VCaP (cell line): ENCODE data around the gene CCDC14.
"Not testable (repeated sequence)": the region's sequence is repeated elsewhere in the genome, so short reads cannot be mapped to it uniquely, and the experiment has no call there.

Source experiments
- H3K27ac ChIP-seq: fragments of 450-650 bp; 2 replicates; pipeline ENCODE4 v1.5.1; 2017
- TF ChIP-seq, protein P1 (sequence below): fragments of 450-650 bp; conservative IDR thresholded peaks from 2 replicates; pipeline ENCODE4 v1.5.1; 2017; ENCODE audit warnings: mild to moderate bottlenecking, moderate library complexity

The CCDC14 gene

DNA sequence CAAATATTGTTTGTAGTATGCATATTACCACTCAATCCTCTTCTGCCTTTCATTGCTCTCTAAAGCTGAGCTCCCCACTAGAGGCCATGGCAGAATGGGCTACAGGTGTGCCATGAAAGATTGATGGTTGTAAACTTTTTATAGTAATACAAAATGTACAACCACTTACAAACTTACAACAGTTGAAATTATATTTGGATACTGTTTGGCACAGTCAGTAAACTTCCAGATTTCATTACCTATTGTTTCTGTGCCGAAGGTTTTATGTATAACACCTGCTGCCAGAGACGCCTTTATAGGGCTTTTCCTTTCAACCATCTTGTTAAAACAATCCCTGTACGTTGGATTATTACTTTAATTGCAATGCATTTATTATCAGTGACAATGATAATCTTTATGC is 23.9 kb upstream of the CCDC14 start:
- TF ChIP-seq, protein P1, sequence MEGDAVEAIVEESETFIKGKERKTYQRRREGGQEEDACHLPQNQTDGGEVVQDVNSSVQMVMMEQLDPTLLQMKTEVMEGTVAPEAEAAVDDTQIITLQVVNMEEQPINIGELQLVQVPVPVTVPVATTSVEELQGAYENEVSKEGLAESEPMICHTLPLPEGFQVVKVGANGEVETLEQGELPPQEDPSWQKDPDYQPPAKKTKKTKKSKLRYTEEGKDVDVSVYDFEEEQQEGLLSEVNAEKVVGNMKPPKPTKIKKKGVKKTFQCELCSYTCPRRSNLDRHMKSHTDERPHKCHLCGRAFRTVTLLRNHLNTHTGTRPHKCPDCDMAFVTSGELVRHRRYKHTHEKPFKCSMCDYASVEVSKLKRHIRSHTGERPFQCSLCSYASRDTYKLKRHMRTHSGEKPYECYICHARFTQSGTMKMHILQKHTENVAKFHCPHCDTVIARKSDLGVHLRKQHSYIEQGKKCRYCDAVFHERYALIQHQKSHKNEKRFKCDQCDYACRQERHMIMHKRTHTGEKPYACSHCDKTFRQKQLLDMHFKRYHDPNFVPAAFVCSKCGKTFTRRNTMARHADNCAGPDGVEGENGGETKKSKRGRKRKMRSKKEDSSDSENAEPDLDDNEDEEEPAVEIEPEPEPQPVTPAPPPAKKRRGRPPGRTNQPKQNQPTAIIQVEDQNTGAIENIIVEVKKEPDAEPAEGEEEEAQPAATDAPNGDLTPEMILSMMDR, result no peak
- peak overlapping the region; percentile 20; the same call in 1 of the 2 replicates for H3K27ac ChIP-seq

DNA sequence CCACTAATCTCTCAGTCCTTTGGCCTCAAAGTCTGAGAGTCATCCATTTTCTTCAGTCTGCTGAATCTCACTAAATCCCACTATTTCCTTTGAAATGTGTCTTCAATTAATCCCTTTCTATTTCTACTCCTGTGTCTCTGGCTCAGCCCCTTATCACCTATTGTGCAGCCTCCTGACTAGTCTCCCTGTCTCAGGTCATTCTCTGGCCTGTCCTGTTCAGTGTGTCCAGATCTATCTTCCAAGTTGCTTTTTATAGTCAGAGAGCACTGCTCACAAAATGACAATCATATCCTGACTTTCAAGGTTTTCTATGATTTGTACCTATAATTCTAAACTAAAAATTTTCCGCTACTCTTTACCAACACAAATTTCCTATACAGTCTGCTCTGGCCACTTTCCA is 23.3 kb upstream of the CCDC14 start:
- TF ChIP-seq, protein P1, result no peak
- H3K27ac ChIP-seq, result peak overlapping the region; percentile 20; the same call in 1 of the 2 replicates

DNA sequence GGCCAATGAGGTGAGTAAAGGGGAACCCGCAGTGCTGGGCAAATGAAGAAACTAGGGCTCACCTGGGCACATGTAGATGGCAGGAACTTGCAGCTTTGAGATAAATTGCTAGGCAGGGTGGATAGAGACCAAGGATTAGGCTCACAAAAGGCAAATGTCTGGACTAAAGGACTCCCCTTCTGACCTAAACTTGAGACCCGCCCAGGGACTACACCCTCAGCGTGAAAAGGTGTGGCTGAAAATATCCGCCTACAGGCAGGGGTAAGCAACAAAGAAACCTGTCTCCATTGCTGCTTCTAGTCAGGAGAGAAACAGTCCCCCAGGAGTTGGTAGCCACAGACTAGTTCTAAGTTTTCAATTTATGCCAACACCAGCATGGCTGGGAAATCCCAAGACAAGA is 20.3 kb upstream of the CCDC14 start:
- not testable (repeated sequence) for H3K27ac ChIP-seq

DNA sequence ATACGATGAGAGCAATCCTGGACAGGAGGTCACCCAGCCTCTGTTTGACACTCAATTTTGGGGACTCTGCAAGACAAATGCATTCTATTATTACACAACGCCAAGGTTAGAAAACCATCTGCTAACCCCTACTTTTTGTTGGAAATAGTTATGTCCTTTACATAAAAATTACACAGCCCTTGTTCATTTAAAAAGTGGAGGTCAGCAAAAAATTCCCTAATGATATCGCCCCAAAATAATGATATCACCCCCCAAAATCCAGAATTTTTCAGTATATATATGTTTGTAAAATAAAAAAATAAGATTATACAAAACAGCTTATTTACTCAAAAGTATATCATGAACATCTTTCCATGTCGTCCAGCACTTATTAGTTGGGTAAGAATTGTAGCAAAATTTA is 19.5 kb upstream of the CCDC14 start:
- H3K27ac ChIP-seq, result no peak overlapping the region
- TF ChIP-seq, protein P1, result no peak

DNA sequence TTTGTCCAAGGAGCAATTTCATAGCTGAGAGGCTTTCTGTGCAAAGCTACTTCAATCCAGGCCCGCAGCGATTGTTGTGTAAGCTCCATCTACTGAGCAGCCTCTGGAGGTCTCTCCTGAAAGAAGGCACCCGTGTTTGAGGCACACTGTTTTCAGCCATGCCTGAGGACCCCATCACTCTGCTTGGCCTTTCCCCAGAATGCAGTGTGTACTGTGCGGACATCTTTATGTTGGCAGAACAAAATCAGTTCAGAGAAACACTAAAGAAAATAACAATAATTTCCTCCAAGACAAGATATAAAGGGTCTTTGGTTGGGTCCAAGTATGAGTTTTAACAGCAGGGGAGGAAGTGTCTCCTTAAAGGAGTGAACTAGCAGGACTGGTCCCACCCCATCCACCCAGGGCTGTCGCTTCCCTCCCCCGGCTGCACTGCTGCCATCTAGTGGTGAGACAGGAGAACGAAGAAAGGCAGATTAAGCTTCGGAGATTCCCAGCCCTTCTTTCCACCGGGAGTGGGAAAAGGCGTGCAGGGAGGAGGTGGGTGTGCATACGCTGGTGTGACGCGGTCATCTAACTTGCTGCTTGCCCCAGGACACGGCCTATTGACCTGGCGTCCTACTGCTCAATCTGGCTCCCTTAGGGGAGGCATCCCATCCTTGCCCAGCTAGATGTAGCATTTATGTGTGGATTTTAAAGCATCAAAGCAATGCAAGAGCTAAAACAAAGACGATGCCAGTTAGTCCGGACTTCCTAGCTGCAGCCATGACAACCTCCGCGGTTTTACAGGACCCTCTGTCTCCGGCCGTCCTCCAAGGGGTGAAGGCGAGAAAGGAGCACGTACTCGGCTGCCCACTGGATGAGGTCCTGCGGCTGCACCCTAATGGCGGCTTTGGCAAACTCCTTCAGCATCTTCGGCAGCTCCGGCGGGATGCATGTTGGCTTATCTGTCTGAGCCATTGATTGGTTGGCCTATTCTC is 18.8 kb upstream of the CCDC14 start:
- TF ChIP-seq, protein P1, result peak; percentile 86
- H3K27ac ChIP-seq, result 0 out of 2 replicates have a peak overlapping the region, but pooled peaks have one; percentile 18

DNA sequence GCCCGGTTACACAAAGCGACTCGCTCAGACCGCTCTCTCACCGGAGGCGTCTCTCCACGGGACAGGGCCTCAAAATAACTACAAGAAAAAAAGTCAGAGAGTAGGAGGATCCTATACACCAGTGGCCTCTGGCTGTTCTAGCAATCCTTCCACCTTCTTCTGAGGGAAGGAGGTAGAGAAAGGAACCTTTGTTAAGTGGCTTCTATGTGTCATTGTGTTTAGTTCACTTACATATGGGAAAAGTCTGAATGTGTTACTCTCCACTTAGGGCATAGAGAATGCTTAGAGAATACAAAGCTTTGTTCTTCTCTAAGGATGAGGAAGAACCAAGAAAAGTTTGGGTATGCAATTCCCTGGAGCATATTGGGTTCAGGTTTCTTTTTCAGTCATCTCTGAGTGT is 15.9 kb upstream of the CCDC14 start:
- H3K27ac ChIP-seq, result not testable (repeated sequence)

DNA sequence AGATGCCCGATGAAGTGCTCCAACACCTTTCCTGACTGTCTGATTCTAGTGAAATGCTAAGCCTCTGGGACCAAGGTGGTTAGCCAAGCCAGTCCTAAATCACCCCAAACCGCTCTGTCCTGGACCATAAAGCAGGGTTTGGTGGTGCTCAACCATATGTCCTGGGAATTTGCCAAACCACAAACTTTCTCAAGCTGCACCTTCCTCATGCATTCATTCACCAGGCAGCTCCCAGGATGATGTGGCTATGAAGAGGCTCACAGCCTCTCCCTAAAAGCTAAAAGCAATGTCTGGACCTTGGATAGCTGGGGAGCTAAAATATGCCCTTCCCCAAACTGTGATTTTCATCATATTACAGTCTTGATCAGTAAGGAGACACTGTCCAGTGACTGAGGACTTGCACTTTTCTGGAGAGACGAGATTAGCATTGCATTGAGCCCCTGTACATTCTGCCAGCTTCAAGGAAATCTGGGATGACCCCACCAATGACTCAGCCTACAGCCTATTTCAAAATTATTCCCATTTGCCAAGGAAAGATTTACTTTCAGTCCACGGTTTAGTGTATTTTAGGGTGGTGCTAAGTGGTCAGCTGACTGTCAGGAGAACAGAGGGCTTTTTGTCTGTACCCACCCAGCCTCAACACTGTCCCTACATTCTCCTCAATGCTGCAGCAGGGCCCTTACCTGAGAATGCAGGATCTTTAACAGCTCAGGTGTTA is 15.3 kb upstream of the CCDC14 start:
- not testable (repeated sequence) for H3K27ac ChIP-seq

DNA sequence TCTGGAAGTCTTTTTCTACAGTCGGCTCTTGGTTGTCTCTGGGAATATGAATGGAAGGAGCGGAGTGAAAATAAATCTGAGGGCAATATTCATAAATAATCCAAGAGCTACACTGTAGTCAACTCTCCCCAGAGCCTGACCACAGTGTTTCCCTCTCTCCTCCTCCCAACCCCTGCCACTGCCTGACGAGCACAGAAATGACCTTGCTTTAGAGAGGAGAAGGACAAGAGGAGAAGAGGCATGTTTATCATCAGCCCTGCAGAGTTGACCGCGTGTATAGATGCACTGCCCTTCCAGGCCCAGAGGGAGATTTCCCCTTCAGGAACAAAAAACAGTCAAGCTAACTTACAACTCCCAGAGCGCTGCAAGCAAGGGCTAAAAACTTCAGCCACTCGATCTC is 14.0 kb upstream of the CCDC14 start:
- H3K27ac ChIP-seq, result not testable (repeated sequence)

DNA sequence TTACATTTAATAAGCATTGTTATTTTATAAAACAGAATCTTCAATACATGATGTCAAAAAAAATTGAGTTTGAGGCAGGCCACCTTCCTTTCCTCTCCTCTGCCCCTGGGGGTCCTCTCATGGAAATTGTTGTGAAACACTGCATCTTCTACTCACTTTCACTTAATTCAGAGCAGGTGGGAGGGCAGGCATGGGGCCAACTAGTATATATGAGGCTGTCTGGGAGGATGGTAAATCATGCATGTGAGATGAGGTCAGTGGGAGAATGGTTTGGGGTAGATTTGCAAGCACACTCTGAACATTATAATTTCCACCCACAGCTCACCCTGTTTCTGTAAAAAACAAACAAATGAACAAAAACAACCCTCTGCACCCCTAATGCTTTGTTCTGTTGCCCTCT is 10.4 kb upstream of the CCDC14 start:
- no peak overlapping the region for H3K27ac ChIP-seq
- TF ChIP-seq, protein P1, result no peak

DNA sequence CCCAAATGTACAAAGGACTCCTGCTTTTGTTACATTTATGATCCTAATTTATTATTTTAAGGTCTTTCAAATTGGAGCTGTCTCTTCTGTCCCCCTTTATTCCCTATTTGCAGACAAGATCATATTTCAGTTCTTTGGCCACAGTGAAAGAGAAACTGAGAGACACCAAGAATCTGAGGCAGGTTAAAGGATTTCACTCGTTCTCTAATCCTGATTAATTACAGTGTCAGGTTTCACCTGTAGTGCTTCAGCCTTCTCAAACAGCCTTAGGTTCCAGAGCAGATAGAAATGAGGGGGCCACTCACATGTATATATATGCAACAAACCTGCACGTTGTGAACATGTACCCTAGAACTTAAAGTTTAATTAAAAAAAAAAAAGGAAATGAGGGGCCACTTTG is 6.2 kb upstream of the CCDC14 start:
- H3K27ac ChIP-seq, result not testable (repeated sequence)

DNA sequence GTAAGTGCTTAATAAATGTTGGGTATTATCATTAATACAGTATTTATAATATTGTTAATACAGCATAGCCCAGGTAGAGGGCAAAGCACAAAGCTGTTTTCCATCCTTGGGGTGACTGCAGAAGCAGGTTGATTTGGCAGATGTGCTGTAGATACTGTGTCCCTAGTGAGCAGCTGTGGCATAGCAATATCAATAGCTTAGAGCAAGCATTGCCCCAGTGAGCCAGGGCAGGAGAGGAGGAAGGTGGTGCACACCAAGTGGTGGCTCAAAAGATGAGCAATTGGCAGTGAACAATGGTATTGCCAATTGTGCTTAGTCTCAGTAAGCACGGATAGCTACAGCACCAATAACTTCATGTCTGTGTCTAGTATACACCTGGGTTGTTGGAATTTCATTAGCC is 5.8 kb upstream of the CCDC14 start:
- H3K27ac ChIP-seq, result not testable (repeated sequence)

DNA sequence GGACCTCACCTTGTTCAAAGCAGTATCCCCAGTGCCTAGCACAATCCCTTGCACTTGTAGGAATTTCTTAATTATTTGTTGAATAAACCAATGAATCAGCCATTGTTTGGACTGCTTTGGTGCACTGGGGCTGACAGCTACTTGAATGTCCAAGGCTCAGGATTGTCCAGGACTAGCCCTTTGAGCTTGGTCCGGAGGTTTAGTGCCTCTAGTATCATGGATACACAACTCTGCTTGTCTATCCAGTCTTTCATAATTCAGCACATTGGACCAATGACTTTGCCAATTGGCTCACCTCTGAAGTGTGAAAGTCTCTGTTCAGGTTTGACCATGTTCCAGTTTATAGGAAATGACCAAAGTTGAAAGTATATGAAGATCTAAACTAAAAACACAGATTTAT is 3.8 kb upstream of the CCDC14 start:
- not testable (repeated sequence) for H3K27ac ChIP-seq
